GM20431 (cell line): ENCODE measurements around the gene GRK2.

Experiments used
- in situ Hi-C: fragments of 300-500 bp; cut with MseI, MboI; formaldehyde crosslinking; loops from one replicate; pipeline ENCODE4 v1.15.0; 2020; ENCODE audit warnings: low sequenced_read_pairs; ENCODE audit not compliant: unreplicated experiment

Gene GRK2

DNA sequence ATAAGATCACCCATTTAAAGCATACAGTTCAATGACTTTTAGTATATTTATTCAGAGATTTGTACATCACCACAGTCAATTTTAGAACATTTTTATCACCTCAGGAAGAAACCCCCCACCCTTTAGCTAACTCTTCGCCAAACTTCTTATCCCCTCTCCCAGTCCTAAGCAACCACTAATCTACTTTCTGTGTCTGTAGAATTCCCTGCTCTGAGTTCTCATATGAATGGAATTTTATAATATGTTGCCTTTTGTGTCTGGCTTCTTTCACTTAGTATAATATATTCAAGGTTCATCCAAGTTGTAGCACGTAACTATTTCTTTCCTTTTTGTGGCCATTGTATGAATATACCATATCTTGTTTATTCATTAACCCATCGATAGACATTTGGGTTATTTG, 26.4 kb downstream of the GRK2 start:
- in situ Hi-C loops: no loop called here

DNA sequence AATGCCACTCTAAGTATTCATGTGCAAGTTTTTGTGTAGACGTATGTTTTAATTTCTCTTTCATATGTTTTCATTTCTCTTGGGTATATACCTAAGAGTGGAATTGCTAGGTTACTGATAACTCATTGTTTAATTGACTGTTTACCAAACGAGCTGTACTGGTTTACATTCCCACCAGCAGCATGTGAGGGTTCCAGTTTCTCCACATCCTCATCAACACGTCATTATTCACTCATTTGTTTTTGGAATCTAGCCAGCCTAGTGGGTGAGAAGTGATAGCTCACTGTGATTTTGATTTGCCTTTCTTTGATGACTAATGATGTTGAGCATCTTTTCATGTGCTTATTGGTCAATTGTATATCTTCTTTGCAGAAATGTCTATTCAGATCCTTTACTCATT, 26.8 kb downstream of the GRK2 start:
- in situ Hi-C loops: no loop called here

DNA sequence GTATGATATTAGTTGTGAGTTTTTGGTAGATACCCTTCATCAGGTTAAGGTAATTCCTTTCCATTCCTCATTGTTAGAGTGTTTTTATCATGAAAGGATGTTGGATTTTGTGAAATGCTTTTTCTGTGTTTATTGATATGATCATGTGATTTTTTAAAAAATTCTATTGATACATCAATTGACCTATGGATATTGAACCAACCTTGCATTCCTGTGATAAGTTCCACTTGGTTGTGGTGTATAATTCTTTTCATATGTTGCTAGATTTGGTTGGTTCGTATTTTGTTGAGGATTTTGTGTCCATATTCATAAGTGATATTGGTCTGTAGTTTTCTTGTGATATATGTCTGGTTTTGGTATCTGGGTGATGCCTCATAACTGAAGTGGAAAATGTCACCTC, 29.6 kb downstream of the GRK2 start:
- in situ Hi-C loops: no loop called here

DNA sequence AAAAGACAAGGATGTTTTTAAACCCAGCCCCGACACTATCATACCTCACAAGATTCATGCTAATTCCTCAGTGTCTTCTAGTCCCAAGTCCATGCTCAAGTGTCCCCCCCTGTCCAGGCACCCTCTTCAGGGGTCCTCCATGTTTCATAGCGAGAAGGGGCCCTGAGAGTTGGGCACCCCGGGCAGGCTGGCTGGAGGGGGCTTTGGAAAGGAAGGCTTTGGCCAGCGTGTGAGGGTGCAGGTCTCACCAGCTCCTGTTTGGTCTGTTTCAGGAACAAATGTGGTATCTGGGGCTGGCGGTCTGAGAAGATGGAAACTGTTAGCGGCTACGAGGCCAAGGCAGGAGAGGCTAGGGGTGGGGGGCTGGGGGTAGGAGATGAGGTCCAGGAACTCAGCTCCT, 32.5 kb downstream of the GRK2 start:
- in situ Hi-C loops: no loop called here

DNA sequence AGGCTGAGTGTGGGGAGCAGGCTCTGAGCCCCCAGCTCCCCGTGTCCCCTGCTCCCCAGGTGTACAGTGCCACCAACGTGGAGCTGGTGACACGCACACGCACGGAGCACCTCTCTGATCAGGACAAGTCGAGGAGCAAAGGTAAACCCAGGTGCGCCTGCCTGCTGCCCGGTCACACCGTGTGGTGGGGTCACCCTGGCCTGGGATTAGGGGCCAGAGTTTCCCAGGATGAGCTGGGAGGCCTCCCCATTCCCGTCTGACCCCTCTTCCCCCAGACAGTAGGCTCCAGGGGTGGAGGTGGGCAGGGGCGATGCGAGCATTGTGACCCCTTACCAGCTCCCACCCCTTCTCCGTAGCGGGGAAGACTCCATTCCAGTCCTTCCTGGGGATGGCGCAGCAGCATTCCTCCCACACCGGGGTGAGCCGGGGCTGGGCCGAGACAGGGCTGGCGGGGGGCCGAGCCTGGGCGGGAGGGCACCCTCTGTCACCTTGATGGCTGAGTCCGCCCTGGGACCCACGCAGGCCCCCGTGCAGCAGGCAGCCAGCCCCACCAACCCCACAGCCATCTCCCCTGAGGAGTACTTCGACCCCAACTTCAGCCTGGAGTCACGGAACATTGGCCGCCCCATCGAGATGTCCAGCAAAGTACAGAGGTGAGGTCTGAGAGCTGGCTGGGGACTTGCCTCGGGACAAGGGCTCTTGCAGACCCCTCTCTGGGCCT, 33.4 kb downstream of the GRK2 start:
- in situ Hi-C loops: no loop called here

DNA sequence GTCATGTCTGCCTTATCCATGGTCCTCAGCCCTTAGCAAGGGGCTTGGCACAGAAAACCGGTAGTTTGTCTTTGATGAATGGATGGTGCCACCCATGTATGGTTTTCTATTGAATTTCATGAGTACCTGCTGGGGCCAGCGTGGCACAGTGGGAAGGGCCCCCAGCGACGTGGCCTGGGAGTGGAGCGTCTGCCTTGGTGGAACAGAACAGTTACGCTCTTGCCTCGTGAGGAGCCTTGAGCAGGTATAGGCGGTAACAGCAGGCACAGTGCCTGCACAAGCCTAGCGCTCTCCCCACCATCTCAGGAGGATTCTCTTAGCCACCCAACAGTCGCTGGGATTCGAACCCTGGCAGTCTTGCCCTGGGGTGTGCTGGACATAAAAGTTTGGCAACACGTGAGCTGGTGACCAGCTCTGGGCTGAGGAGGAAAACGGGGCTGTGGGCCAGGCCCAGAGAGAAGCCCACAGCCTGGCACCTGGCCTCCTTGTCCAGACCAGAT, 34.0 kb downstream of the GRK2 start:
- in situ Hi-C loops: no loop called here

DNA sequence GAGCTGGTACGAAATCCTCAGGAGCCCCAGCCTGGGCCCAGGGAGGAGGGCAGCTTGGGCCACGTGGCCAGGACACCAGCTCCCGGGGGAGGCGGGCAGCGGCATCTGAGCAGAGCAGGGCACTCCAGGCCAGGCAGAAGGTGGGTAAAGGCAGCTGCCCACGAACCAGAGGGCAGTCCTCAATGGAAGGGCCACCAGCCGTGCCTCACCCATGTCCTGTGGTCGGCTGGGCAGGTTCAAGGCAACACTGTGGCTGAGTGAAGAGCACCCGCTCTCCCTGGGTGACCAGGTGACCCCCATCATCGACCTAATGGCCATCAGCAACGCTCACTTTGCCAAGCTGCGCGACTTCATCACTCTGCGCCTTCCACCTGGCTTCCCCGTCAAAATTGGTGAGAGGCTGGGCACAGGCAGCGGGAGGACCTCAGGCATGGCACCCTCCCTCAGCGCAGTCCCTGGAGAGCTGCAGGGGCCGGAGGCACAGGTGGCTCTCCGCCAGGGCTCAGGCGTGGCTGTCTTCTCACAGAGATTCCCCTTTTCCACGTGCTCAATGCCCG, 34.6 kb downstream of the GRK2 start:
- in situ Hi-C loops: no loop called here

DNA sequence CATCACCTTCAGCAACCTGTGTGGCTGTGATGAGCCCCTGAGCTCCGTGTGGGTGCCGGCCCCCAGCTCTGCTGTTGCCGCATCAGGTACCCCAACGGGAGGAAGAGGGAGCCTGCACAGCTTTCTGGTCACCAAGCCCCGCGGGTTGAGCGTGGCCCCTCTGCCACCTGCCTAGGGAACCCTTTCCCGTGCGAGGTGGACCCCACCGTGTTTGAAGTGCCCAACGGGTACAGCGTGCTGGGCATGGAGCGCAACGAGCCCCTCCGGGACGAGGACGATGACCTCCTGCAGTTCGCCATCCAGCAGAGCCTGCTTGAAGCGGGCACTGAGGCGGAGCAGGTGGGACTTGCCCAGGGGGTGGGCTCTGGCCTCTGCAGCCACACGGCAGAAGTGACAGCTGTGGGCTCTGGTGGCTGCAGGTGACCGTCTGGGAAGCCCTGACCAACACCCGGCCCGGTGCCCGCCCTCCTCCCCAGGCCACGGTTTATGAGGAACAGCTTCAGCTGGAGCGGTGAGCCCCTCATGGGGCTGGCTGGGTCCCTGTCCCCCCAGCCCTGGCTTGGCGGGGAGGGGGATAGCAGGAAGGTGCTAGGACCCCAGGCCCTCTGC, 35.1 kb downstream of the GRK2 start:
- in situ Hi-C loops: no loop called here

DNA sequence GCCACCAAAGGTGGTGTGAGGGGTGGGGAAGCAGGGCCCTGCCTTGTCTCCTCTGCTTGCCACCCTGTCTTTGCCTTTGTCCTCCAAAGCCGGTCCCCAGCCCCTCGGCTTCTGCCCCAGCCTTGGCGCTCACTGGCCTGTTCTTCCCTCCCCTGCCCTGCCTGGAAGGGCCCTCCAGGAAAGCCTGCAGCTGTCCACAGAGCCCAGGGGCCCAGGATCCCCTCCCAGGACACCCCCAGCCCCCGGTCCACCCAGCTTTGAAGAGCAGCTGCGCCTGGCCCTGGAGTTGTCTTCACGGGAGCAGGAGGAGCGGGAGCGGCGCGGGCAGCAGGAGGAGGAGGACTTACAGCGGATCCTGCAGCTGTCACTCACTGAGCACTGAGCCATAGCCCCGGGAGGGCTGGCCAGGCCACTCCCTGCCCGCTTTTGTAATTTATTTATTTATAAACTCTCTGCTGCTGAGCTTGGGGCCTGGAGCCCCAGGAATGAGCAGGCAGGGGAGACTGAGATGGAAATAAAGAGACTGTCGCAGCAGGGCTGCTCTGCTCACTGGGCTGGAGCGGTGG, 35.8 kb downstream of the GRK2 start:
- in situ Hi-C loops: no loop called here

DNA sequence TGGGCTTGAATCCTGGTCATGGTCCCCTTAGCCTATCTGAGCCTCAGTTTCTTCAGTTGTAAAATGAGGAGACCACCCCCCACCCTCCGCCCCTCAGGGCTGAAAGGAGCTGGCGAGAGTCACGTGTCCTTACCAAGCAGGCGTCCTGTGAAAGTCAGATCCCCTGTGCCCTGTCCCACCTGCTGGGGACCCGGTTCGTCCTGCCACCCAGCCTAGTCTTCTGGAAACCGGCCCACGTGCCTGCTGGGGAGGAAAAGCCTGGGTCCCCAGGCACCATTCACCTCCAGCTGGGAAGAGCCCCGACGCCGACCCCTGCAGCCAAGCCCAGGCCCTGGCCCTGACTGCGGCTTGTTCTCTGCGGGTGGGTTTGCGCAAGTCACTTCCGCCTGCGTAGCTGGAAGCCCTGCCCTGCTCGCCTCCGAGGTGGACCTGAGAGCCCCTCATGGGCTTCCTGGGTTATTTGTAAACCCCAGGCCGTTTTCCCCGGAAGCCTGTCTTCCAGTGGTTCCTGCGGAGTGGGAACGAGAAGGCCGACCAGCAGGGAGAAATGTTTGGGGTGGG, 36.4 kb downstream of the GRK2 start:
- in situ Hi-C loops: no loop called here

DNA sequence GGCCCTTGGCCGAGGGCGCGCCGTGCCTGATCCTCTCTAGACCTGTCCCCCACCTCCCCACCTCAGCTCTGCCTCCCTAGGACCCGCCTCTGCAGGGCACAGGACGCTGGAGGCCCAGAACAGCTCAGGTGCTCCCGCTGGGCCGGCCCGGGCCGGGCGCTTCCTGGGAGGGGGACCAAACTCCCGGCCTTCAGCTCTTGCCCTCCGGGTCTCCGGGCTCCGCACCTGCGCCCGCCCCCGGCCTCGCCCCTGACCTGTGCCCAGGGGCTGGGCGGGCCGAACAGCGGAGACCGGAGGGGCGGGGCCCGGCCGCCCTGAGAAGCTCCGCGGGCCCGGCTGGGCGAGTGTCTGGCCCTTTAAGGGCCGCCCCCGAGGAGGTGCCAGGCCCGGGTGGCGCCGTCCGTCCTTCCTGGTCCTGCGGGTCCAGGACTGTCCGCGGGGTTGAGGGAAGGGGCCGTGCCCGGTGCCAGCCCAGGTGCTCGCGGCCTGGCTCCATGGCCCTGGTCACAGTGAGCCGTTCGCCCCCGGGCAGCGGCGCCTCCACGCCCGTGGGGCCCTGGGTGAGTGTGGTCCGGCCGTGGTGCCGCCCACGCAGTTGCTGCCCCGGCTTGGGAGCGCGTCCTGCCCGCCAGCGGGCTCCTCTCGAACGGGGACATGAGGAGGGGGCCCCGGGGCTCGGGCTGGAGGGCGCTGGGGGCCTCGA, 37.0 kb downstream of the GRK2 start, which contains the start of gene SSH3:
Gene SSH3, plus strand, starts transcription at position 399 of the 703 bp plus-strand sequence. Its CDS starts 96 bp downstream, at position 495.
- in situ Hi-C loops: no loop called here

DNA sequence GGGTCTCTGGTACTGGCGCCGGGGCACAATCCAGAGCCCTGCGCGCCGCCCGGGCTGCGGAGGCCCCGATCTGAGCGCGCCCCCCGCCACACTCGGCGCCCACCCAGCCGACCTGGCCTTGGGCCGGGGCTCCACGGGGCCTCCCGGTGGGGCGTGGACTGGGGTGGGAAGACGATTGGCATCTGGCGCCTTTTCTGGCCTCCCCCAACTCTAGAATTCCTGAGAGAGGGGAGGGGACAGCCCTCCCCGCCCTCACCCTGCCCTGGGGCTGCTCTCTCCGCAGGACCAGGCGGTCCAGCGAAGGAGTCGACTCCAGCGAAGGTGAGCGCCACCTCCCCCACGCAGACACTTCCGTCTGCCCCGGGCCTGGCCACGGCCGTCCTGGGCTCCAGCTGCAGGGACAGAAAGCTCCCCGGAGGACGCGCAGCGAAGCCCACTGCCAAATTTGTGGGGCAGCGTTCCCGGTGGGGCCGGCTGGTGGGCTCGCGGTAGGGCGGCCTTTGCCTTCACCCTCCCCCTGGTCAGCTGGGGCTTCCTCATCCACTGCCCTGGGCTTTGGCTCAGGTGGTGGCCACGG, 37.6 kb downstream of the GRK2 start:
- in situ Hi-C loops: no loop called here

DNA sequence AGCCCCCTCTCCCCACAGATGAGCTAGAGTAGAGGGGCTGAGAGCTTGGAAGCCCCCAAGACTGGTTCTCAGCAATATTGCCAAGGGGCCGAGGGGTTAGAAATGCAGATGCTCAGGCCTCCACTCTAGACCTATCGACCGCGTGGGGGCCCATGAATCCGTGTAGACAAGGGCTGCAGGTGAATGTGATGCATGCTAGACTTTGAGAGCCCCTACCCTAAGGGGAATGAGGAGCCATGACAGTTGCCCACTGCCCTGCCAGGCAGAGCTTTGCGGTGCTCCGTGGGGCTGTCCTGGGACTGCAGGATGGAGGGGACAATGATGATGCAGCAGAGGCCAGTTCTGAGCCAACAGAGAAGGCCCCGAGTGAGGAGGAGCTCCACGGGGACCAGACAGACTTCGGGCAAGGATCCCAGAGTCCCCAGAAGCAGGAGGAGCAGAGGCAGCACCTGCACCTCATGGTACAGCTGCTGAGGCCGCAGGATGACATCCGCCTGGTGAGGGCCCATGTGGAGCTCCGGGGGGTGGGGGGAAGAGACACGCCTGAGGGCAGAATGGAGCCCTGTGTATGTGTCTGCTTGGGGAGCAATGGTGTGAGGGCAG, 38.3 kb downstream of the GRK2 start:
- in situ Hi-C loops: no loop called here

DNA sequence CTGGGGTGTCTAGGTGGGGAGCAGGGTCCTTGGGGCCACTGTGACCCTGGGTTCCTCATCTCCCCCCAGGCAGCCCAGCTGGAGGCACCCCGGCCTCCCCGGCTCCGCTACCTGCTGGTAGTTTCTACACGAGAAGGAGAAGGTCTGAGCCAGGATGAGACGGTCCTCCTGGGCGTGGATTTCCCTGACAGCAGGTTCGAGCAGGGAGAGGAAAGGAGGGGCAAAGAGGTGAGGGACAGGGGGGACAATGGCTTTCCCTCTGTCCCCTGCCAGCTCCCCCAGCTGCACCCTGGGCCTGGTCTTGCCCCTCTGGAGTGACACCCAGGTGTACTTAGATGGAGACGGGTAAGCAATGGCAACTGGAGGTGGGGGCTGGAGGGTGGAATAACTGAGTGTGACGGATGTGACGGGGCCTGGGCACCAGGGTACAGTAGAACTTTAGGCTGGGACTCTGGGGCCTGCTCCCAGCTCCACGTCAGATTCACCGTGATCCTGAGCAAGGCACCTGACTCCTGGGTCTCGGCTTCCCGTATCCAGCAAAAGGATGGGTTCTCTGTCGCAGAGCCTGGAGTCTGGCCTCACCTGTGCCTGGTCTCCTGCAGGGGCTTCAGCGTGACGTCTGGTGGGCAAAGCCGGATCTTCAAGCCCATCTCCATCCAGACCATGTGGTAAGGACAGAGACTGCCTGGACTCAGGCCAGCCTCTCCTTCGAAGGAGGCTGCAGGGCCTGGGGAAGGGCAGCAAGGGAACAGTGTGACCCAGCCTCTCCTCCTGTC, 40.7 kb downstream of the GRK2 start:
- in situ Hi-C loops: no loop called here

DNA sequence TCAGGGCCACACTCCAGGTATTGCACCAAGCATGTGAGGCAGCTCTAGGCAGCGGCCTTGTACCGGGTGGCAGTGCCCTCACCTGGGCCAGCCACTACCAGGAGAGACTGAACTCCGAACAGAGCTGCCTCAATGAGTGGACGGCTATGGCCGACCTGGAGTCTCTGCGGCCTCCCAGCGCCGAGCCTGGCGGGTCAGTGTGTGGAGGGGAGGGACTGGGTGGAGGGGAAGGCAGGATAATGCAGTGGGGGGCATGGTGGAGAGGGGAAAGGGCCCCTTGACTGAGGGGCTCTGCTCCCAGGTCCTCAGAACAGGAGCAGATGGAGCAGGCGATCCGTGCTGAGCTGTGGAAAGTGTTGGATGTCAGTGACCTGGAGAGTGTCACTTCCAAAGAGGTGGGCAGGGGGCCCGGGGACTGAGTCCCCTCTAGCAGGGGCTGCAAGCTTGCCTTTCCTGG, 41.3 kb downstream of the GRK2 start:
- in situ Hi-C loops: no loop called here

DNA sequence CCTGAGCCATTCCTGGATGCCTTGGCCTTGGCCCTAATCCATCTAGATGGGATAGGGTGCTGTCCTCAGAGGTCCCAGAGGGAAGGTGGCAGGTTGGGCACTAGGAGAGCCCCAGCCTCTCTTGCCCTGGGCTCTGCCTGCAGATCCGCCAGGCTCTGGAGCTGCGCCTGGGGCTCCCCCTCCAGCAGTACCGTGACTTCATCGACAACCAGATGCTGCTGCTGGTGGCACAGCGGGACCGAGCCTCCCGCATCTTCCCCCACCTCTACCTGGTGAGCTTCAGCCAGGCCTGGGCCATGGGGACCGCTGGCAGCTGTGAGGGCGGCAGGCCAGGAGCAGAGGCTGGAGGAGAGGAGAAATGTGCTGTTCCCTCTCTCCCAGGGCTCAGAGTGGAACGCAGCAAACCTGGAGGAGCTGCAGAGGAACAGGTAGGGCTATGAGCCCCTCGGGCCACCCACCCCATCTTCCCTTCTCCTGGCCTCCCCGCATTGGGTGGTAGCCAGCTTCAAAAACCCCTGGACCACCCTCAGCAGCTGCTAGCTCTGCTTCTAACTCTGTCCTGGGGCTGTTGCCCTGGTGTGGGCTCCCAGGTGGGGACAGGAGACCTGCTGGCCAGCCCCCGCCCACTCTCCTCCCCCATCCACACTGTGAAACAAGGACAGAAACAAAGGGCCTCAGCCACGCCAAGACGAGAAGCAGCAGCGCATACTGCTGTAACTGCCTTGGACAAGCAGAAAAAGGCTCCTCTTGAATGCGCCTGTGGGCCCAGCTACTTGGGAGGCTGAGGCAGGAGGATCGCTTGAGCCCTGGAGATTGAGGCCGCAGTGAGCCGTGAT, 42.0 kb downstream of the GRK2 start:
- in situ Hi-C loops: no loop called here

DNA sequence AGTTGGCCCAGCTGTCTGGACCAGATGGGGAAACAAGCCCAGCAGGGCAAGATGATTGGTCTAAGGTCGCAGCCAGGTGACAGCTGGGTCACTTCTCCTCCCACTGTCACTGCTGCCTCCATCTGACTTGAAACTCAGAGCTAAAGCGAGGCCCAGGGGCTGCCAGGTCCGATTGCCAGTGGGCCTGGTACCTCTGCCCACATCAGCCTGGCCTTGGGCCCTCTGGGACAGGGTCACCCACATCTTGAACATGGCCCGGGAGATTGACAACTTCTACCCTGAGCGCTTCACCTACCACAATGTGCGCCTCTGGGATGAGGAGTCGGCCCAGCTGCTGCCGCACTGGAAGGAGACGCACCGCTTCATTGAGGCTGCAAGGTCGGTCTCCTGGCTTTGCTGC, 42.9 kb downstream of the GRK2 start:
- in situ Hi-C loops: no loop called here

DNA sequence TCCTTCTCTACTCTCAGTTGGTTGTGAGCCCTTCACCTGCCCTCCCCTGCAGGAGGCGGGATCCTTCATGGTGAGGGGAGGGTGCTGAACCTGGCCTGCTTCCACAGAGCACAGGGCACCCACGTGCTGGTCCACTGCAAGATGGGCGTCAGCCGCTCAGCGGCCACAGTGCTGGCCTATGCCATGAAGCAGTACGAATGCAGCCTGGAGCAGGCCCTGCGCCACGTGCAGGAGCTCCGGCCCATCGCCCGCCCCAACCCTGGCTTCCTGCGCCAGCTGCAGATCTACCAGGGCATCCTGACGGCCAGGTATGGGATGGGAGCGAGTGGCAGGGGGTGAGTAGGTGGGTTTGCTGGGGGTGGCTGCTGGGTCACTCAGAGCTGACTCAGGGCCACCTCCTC, 43.4 kb downstream of the GRK2 start:
- in situ Hi-C loops: no loop called here
